Left lobe of liver (tissue), 2 donors: Measurements from ENCODE around the gene RIPK4. TPM values are rescaled to one million over a fixed set of nuclear protein-coding genes. Genes with fewer than 3 reads are reported as not detected.

Experiments used
- ATAC-seq: fragments of 200-7000 bp; cut with Tn5 transposase; one replicate; pipeline ENCODE4 v1.9.1; 2020; ENCODE audit warnings: mild to moderate bottlenecking, moderate library complexity
- DNase-seq: peaks from one replicate; pipeline ENCODE4 v3.0.0-alpha.2; 2020; ENCODE audit warnings: low spot score
- total RNA-seq: library from RNA; stranded (reverse); gene quantifications from one replicate; pipeline ENCODE4 v1.2.1, GENCODE V29; 2021
- donor health status: DM: no; HTN: no; CAD: no; lungs with moderate emphysema.
- donor health status: DM: no; HTN: yes; CAD: no.

RIPK4 gene
- total RNA-seq, 1 donor from 2014 or later = 8.2 TPM

GRCh38 chr21:41755258-41755933 is 11.5 kb downstream of the RIPK4 start:
- DNase-seq = no peak
- no peak for ATAC-seq

GRCh38 chr21:41754479-41754891 is 12.4 kb downstream of the RIPK4 start:
- no peak for ATAC-seq
- DNase-seq = no peak

DNA sequence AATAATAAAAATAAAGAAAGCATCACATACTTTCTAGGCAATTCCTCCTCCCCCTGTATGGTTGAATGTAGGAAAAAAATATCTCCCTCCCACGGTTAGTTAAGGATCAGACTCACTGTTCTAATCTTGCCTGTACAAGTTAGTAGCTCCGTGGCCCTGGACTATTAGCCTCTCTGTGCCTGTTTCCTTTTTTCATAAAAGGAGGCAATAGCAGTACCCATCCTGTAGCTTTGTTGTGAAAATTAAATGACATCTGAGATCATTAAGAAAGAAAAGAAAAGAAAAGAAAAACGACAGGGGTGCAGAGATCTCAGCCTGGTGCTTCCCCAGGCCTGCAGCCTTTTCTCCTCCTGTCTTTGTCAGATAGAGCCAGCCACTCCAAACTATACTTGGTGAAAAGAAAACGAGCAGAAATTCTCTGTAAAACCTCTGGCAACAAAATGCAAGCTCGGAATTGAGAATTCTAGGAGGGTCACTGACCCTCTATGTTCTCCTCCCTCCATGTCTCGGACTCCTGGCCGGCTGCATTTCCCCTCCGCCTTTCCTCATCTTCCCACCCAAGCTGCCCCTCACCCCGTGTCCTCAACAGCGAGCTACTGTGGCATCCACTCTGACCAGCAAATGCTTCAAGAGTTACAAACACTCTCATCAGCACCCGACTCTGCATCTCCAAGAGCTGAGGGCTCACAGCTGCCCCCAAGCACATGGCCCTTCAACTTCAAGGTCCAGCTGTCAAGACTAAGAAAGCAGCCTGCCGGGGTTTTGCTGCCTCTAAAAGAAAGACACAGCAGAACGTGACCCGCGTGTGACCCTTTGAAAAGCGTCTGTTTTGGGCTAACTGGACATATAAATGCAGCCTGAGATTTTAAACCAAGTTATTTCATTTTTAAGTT is 13.6 kb downstream of the RIPK4 start:
- no peak for ATAC-seq
- no peak for DNase-seq

DNA sequence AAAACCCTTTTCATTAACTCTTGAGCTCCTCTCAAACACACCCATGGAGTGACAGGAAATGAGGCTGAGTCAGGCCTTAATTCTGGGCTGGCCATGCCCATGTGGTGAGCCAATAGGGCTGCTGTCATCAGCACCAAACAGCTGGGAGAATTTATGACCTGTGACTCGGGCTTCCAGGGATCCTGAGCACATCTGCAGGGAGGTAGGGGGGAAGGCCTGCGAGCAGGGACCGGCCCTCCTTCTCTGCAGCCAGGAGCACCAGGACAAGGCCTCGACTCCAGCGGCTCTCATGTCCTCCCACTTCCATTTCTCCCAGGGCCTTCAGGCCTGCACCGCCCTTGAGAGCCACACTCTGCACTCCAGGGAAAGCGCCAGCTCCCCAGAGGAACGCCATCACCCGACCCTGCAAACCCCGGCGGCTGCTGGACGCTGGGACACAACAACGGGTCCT is 14.6 kb downstream of the RIPK4 start:
- no peak for ATAC-seq
- no peak for DNase-seq

DNA sequence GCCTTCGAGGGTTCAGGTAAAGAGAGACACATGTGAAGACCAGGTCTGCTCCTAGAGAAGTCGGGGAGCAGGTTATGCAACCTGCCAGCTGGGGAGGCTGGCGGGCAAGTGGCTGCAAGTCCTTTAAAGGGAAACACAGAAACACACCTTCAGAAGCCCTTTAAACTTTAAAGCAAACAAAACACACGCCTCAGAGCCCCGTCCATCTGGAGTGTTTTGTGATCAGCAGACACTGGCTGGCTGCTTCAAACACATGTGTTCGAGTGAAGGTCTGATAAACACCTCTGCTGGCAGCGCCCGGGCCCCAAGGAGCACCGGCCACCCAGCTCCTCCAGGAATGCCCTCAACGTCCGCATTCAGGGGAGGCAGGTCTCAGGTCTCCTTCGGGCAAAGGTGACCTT is 15.2 kb downstream of the RIPK4 start:
- peak; percentile 29 for ATAC-seq
- no peak for DNase-seq

DNA sequence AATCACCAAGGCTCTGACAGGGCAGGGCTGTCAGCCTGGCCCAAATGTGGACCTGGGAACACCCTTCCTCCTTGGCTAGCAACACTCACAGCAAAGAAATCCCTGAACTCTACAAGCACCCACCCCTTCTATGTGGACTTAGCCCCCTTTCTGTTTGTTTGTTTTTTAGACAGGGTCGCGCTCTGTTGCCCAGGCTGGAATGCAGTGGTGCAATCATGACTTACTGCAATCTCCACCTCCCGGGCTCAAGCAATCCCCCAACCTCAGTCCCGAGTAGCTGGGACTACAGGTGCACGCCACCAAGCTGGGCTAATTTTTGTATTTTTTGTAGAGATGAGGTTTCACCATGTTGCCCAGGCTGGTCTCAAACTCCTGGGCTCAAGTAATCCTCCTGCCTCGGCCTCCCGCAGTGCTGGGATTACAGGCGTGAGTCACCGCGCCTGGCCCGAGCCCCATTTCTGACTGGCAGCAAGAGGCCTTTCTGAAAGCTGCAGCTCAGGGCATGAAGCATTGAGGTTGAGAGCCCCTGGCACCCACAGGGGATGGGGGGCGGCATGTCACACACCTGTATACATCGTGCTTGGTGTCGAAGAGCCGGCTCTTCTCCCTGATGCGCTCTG is 16.2 kb downstream of the RIPK4 start:
- peak; percentile 62 for DNase-seq
- peak; percentile 81 for ATAC-seq

DNA sequence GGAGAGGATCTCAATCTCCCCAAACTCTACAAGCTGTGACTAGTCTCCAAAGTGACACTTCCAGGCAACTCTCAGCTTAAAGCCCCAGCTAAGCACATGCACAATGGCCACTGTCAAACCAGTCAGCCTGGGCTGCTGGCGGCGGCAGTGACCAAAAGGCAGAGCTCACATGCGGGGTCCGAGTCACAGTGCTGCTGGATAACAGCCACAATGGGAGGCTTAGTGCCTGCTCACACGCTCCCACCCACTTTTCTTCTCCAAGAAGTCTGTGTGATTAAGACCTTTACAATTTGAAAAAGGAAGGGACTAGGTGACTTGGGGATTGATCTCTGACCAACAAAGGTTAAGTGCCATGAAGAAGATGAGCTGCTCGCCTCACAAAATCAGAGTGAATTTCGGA is 16.8 kb downstream of the RIPK4 start:
- ATAC-seq = no peak
- no peak for DNase-seq

DNA sequence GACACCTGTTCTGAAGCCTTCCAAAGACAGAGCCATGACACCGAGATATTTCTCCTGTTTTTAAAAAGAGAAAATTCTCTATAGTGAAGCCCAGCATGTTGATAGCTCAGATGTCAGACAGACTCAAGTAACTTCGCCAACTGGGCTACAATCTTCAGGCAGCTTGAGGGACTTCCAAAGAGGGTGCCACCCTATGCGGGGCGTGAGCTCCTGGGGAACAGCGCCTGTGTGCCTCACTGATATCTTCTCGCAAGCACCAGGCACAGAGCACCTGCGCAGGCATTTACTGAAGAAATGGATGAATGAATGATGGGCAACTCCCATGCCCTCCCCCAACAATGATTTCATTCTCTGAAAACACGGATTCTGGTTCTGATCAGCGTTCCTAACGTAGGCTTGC is 17.6 kb downstream of the RIPK4 start:
- DNase-seq (no peak), ATAC-seq (no peak)

GRCh38 chr21:41747943-41748738 is 18.7 kb downstream of the RIPK4 start:
- DNase-seq (no peak), ATAC-seq (no peak)

DNA sequence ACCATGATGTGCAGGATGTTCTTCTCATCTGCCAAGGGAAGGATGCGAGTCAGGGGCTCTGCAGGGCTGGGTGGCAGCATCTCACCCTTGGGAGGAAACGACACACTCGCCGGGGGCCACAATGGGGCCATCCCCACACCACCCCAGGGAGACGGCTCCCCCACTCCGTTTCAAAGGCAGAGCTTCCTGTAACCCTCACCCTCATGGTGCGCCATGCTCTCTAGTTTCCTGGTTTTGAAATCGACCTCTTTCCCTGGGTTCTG is 20.2 kb downstream of the RIPK4 start:
- ATAC-seq (no peak), DNase-seq (no peak)

- no peak for ATAC-seq
Measured at GRCh38 chr21:41745971-41746743, 20.7 kb downstream of the RIPK4 start.

GRCh38 chr21:41745026-41745820 is 21.6 kb downstream of the RIPK4 start:
- no peak for DNase-seq
- no peak for ATAC-seq

More at GRCh38 chr21:41745971-41746743, 20.7 kb downstream of the RIPK4 start:
- no peak for DNase-seq

GRCh38 chr21:41744028-41744930 is 22.6 kb downstream of the RIPK4 start:
- DNase-seq = no peak
- ATAC-seq = no peak

- ATAC-seq (no peak), DNase-seq (no peak)
Measured at GRCh38 chr21:41743321-41744027, 23.4 kb downstream of the RIPK4 start.

GRCh38 chr21:41742073-41742875 is 24.6 kb downstream of the RIPK4 start:
- DNase-seq (no peak), ATAC-seq (no peak)

DNA sequence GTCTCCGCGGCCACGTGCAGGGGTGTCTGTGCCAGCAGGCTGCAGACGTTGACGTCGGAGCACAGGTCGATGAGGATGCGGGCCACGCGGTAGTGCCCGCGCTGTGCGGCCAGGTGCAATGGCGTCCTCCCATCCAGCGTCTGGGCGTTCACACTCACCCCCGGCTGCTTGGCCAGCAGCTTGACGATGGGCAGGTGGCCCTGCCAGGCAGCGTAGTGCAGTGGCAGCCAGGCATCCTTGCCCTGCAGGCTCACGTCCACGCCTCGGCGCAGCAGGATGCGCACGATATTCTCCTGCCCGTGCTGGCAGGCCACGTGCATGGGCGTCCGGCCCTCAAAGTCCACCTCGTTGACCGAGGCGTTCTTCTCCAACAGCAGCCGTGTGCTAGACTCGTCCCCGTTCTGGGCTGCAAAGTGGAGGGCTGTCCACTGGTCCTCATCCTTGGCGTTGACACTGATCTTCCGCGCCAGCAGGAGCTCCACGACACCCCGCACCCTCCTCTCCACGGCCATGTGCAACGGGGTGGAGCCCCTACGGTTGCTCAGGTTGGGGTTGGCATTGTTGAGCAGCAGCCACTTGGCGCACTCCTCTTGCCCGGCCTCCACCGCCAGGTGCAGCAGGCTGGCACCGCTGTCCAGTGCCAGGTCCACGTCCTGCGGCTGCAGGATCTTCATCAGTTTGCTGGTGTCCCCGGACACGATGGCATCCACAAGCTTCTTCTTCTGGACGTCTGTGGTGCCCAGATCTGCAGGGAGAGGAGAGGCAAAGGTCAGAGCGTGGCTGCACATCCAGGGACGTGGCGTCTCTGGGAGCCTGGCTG is 25.4 kb downstream of the RIPK4 start:
- peak; percentile 39 for ATAC-seq
- DNase-seq = no peak
